ENCODE measurements around the gene SLN.
"Not testable (repeated sequence)": the region's sequence is repeated elsewhere in the genome, so short reads cannot be mapped to it uniquely, and the experiment has no call there.

SLN gene

DNA sequence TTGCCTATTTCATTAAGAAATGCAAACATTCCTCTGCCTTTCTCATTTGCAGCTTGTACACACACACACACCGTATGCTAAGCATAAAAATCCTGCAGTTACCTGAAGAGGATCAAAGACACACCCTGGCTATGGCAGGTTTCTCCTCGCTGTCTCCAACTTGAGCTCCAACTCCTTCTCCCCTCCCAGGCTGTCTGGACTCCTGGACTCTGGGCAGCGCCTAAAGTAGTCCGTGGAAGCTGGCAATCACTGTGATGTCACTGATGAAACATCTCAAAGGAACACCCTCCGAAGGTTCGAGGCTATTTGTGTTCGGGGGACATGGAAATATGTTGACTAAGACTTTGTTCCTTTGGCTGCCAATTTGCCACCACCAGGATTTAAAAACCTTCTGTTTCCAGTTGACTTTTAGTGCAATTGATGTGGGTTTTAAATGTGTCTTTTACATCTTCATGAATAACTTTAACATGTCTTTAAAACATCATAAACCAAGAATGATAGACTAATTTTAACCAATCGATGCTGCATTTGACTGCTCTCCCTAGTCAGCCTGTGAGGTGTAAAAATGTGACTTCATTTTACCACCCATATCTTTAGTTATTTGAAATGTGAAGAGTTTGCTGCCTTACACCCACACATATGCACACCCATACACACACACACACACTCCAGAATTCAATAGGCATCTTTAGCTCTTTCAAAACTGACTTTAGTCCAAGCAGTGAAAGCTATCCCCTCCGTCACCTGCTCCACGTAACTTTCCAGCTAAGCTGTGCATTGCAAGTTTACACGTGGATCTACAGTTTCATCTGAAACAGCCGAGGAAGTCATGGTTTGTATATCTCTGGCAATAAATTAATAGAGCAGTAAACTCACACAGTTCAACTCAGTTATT lies at the start of gene SLN:
Gene SLN, minus strand, starts transcription at position 196 of the 895 bp plus-strand sequence.
- DNase-seq: no peak

- DNase-seq: not testable (repeated sequence)
Observed at GRCh38 chr11:107758719-107759355, 47.0 kb upstream of the SLN start.

GRCh38 chr11:107757661-107758060 lies 45.8 kb upstream of the SLN start:
- DNase-seq: no peak

DNA sequence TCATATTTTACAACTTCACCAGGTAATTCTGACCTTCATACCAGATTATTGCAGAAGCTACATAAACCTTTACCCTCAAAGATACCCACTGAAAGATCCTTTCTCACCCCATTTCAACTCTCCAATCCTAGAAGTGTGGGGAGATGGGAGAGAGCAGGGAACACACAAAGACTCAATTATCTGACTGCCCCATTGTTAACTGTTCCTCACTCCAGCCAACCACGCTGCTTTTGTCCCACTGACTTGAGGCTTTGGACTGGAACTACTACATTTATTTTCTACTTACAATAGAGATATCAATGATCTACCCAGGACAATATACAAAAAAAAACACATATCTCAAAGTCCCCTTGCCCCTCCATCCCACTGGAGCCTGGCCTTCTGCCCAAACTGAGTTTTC lies 44.7 kb upstream of the SLN start:
- no peak for DNase-seq

DNA sequence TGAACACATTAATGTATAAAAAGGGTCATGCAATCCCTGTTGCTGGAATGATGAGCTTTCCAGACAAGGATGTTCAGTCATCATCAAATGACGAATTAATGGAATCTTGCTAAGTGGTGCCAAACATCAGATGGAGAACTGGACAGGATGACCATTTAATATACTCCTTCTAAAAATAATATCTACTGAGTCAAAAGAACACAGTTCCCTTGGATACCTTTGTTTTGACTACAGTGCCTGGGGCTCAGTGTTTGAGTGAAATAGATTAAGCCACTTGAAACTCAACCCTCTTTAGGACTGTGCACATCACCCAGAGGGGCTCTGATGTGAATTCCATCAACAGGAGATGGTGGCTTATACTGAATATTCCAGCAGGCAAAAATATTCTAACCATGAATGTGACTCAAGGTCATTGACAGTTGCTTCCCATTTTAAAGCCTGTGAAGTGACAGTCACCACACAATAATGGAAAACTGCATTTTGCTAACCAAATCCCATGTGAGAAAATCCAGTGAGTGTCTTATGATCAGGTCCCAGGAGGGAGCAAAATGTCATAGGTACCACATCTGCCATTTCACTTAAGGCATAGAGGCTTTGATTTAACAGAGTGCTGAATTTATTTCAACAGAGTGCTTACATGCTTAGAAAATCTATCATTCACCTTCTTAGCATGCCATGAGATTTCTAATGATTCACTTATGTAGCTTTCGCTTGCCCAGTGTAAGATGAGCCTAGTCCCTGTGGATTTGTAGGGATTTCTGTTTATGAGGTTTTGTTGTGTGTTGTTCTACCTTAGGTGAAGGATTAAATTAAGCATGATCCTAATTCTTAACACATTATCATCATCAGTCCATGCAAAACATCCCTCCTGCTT lies 41.3 kb upstream of the SLN start:
- no peak for DNase-seq

- no peak for DNase-seq
Observed at GRCh38 chr11:107752508-107752907, 40.7 kb upstream of the SLN start.

GRCh38 chr11:107751082-107751481 lies 39.2 kb upstream of the SLN start:
- DNase-seq: no peak

GRCh38 chr11:107750313-107750712 lies 38.5 kb upstream of the SLN start:
- no peak for DNase-seq

- no peak for DNase-seq
Observed at GRCh38 chr11:107747622-107748021, 35.8 kb upstream of the SLN start.

- no peak for DNase-seq
Observed at GRCh38 chr11:107744736-107745135, 32.9 kb upstream of the SLN start.

- DNase-seq: no peak
Observed at GRCh38 chr11:107743191-107743590, 31.3 kb upstream of the SLN start.

- peak; percentile 50 to 65 (median 58) for DNase-seq
Observed at GRCh38 chr11:107741044-107741823, 29.4 kb upstream of the SLN start.

- peak in 1 of 3 donors; percentile 7 for DNase-seq
Observed at GRCh38 chr11:107740271-107740670, 28.4 kb upstream of the SLN start.

- no peak for DNase-seq
Observed at GRCh38 chr11:107736546-107736945, 24.7 kb upstream of the SLN start.

DNA sequence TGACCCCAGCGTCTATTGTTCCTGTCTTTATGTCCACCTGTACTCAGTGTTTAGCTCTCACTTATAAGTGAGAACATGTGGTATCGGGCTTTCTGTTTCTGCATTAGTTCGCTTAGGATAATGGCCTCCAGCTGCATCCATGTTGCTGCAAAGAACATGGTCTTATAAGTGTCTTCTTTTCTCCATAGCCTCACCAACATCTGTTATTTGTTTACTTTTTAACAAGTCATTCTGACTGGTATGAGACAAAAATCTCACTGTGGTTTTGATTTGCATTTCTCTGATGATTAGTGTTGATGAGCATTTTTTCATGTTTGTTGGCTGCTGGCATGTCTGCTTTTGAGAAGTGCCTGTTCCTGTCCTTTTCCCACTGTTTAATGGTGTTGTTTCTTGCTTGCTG lies 21.7 kb upstream of the SLN start:
- no peak for DNase-seq

- no peak for DNase-seq
Observed at GRCh38 chr11:107732689-107733051, 20.8 kb upstream of the SLN start.

- no peak for DNase-seq
Observed at GRCh38 chr11:107731941-107732688, 20.3 kb upstream of the SLN start.

GRCh38 chr11:107722662-107723061 lies 10.8 kb upstream of the SLN start:
- no peak for DNase-seq

DNA sequence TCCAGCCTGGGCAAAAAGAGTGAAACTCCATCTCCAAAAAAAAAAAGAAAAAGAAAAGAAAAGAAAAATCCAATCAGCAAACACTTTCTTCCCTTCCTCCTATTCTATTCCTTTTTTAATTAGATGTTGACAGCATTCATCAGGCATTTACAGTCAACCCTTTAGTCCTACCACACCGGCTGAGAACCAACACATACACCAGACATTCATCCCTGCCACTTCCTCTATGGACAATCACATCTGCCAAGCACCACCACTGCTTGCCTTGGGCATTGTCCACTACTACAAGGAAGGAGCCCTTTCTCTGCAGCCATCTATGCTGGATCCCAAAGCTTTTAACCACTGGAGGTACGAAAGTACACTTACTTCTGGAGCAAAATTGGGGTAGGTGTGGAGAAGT lies 9.4 kb upstream of the SLN start:
- no peak for DNase-seq

GRCh38 chr11:107720303-107720774 lies 8.5 kb upstream of the SLN start:
- DNase-seq: no peak

DNA sequence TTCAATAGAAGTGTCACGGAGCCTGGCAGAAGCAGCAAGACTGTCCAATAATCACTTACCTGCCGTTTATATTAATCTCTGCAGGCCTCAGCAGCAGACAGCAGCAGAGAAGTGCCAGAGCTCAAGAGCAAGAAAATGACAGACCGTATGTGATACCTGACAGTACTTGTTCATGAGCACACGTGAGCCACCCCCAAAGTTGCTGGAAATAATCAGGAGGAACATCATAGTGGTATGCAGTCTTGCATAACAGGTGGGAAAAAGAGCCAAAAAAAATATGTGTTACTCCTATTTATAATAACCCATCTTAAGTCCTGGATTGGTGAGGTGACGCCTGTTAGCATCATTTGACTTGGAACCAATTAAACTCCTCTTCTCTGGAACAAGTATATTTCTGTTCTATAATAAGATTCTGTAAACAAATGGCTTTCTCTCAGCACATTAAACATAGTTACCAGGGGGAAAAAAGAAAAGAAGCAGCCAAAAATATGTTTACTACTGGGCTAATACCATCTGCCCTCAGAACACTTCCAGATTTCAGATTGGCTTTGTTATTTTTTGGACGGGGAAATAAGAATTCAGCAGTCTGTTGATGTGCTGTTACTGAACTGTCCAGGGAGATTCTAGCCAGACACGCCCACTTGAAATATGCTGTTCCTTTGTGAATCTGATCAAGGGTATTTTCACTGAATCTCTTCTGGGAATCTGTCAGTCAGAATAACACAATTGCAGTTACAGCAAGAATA lies 7.9 kb upstream of the SLN start:
- no peak for DNase-seq

Data from suppressor macrophage treated with lipopolysaccharide for 1 hour (primary cell).